K562 (cell line): ENCODE data around the gene ZNF862. TPM values are rescaled to one million over a fixed set of nuclear protein-coding genes. Genes with fewer than 3 reads are reported as not detected.

Source experiments
- ELF2 ChIP-seq: fragments of 250-450 bp; sonication (Bioruptor Pico); IDR thresholded peaks from 2 replicates; pipeline ENCODE4 v1.5.0; 2021; ENCODE audit warnings: mild to moderate bottlenecking
- HSF4 ChIP-seq: fragments of 250-450 bp; sonication (Bioruptor Pico); IDR thresholded peaks from 2 replicates; pipeline ENCODE4 v2.1.2; 2022; ENCODE audit warnings: mild to moderate bottlenecking, moderate library complexity, borderline replicate concordance
- KAT7 ChIP-seq: sonication (generic); formaldehyde crosslinking; IDR thresholded peaks from 2 replicates; pipeline ENCODE4 v1.8.0; 2022; ENCODE audit warnings: missing genetic modification reagents, mild to moderate bottlenecking, borderline replicate concordance
- MIER1 ChIP-seq: fragments of 450-650 bp; IDR thresholded peaks from 2 replicates; pipeline ENCODE4 v1.6.1; 2016; ENCODE audit warnings: antibody characterized with exemption, mild to moderate bottlenecking, low read depth
- NELFE ChIP-seq: IDR thresholded peaks from 2 replicates; pipeline ENCODE4 v1.6.1; 2011; ENCODE audit warnings: mild to moderate bottlenecking; ENCODE audit not compliant: insufficient read depth, insufficient read length
- PHF21A ChIP-seq: fragments of 450-650 bp; IDR thresholded peaks from 2 replicates; pipeline ENCODE4 v1.6.1; 2017; ENCODE audit warnings: low read depth, borderline replicate concordance
- POLR2A ChIP-seq: fragments of 450-650 bp; conservative IDR thresholded peaks from 2 replicates; pipeline ENCODE4 v1.6.1; 2016
- SREBF2 ChIP-seq: sonication (generic); formaldehyde crosslinking; IDR thresholded peaks from 2 replicates; pipeline ENCODE4 v1.4.0; 2020; ENCODE audit warnings: mild to moderate bottlenecking, missing genetic modification reagents
- TCF7 ChIP-seq: sonication (generic); IDR thresholded peaks from 2 replicates; pipeline ENCODE4 v1.6.1; 2016; ENCODE audit warnings: antibody characterized with exemption, borderline replicate concordance
- ZNF274 ChIP-seq: IDR thresholded peaks from 2 replicates; pipeline ENCODE4 v1.6.1; 2011; ENCODE audit warnings: low read depth, mild to moderate bottlenecking, low read length, moderate library complexity, borderline replicate concordance
- ZNF764 ChIP-seq: fragments of 250-450 bp; sonication (Bioruptor Pico); IDR thresholded peaks from 2 replicates; pipeline ENCODE4 v1.4.0; 2020; ENCODE audit warnings: low read depth, mild to moderate bottlenecking, moderate library complexity
- polyA plus RNA-seq, 8 experiments: library from polyadenylated mRNA; depleted of rRNA in 4 of 8; stranded (reverse) in 5 of 8; unstranded in 3 of 8; fragments of >200 nt; fragmentation: Nextera tagmentation in 2 of 8; fragmentation: Illumina TruSeq in 1 of 8; extraction: Ambion mirVana in 2 of 8; extraction: Trizol in 1 of 8; gene quantifications; 2 replicates each; pipeline versions ENCODE4 v1.2.1 to v1.2.3, GENCODE V29; 2011 to 2014; ENCODE audit warnings: inconsistent platforms in 1 of 8, missing spikeins in 1 of 8
- total RNA-seq, 7 experiments: library from RNA; depleted of rRNA in 6 of 7; stranded (reverse); fragments of >200 nt in 6 of 7; fragmentation: Illumina TruSeq in 2 of 7; extraction: Trizol in 2 of 7; gene quantifications; 2 replicates each; pipeline versions ENCODE4 v1.2.1 to v1.2.3, GENCODE V29; 2011 to 2021; ENCODE audit warnings: low replicate concordance in 1 of 7
- TF ChIP-seq, protein P1 (sequence below), 2 experiments: IDR thresholded peaks; 2 replicates each; pipeline ENCODE4 v1.6.1; 2011; ENCODE audit warnings: borderline replicate concordance in 1 of 2, control low read depth in 1 of 2, low read depth in 1 of 2, low read length in 1 of 2, mild to moderate bottlenecking in 1 of 2, mixed read lengths in 1 of 2, moderate library complexity in 1 of 2; ENCODE audit not compliant: insufficient read depth in 1 of 2, insufficient read length in 1 of 2, poor library complexity in 1 of 2, severe bottlenecking in 1 of 2; ENCODE audit errors: extremely low read depth in 1 of 2
- TF ChIP-seq, protein P2 (sequence below): IDR thresholded peaks from 3 replicates; pipeline ENCODE4 v1.6.1; 2011; ENCODE audit warnings: borderline replicate concordance, mild to moderate bottlenecking; ENCODE audit not compliant: insufficient read length, insufficient read depth
- TF ChIP-seq, protein P3 (sequence below), 3 experiments: IDR thresholded peaks in 2 of 3; conservative IDR thresholded peaks in 1 of 3; 2 replicates each; pipeline ENCODE4 v1.5.1; 2011 to 2012; ENCODE audit warnings: low read length in 3 of 3, mild to moderate bottlenecking in 3 of 3, control low read depth in 2 of 3, improper control_type of control experiment in 1 of 3, inconsistent platforms in 1 of 3, low read depth in 1 of 3, mixed read lengths in 1 of 3, moderate library complexity in 1 of 3; ENCODE audit not compliant: insufficient read depth in 2 of 3

ZNF862 gene
- total and polyA plus RNA-seq, 9 of the 15 experiments (the other 6 are each of a cell fraction or from before 2014, with no cell fraction given) = 1.1 to 3.9 (median 2.6) TPM

DNA sequence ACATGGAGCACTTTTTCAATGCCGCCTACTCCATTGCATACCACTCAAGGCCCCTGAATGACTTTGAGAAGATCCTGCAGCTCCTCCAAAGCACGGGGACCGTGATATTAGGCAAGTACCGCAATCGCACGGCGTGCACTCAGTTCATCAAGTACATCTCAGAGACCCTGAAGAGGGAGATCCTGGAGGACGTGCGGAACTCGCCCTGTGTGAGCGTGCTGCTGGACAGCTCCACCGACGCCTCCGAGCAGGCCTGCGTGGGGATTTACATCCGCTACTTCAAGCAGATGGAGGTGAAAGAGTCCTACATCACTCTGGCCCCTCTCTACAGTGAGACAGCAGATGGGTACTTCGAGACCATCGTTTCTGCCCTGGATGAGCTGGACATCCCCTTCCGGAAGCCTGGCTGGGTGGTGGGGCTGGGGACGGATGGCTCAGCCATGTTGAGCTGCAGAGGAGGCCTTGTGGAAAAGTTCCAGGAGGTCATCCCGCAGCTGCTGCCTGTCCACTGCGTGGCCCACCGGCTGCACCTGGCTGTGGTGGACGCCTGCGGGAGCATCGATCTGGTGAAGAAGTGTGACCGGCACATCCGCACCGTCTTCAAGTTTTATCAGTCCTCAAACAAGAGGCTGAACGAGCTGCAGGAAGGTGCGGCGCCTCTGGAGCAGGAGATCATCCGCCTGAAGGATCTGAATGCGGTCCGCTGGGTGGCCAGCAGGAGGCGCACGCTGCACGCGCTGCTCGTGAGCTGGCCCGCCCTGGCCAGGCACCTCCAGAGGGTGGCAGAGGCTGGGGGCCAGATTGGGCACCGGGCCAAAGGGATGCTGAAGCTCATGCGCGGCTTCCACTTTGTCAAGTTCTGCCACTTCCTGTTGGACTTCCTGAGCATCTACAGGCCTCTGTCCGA is 22.9 kb downstream of the ZNF862 start (continued):
- TF ChIP-seq, protein P1, sequence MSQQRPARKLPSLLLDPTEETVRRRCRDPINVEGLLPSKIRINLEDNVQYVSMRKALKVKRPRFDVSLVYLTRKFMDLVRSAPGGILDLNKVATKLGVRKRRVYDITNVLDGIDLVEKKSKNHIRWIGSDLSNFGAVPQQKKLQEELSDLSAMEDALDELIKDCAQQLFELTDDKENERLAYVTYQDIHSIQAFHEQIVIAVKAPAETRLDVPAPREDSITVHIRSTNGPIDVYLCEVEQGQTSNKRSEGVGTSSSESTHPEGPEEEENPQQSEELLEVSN (IDR thresholded peaks at IDR 0.05; ENCODE audit: borderline replicate concordance in 1 of 2, extremely low read depth in 1 of 2, insufficient read depth in 1 of 2, insufficient read length in 1 of 2, low read depth in 1 of 2, low read length in 1 of 2, poor library complexity in 1 of 2, severe bottlenecking in 1 of 2) = peak in 1 of 2 experiments; percentile 33
- TF ChIP-seq POLR2A (no peak), TCF7 (0 out of 2 replicates have a peak, but pooled peaks have one; percentile 27), NELFE (no peak), KAT7 (CRISPR knock-in tag) (no peak), HSF4 (CRISPR knock-in tag) (no peak), MIER1 (0 out of 2 replicates have a peak, but pooled peaks have one; percentile 56), ELF2 (CRISPR knock-in tag) (no peak), ZNF274 (no peak), SREBF2 (CRISPR knock-in tag) (no peak), ZNF764 (CRISPR knock-in tag) (0 out of 2 replicates have a peak, but pooled peaks have one; percentile 31), PHF21A (0 out of 2 replicates have a peak, but pooled peaks have one; percentile 39)
- TF ChIP-seq, protein P2, sequence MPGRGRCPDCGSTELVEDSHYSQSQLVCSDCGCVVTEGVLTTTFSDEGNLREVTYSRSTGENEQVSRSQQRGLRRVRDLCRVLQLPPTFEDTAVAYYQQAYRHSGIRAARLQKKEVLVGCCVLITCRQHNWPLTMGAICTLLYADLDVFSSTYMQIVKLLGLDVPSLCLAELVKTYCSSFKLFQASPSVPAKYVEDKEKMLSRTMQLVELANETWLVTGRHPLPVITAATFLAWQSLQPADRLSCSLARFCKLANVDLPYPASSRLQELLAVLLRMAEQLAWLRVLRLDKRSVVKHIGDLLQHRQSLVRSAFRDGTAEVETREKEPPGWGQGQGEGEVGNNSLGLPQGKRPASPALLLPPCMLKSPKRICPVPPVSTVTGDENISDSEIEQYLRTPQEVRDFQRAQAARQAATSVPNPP = no peak
- TF ChIP-seq, protein P3, sequence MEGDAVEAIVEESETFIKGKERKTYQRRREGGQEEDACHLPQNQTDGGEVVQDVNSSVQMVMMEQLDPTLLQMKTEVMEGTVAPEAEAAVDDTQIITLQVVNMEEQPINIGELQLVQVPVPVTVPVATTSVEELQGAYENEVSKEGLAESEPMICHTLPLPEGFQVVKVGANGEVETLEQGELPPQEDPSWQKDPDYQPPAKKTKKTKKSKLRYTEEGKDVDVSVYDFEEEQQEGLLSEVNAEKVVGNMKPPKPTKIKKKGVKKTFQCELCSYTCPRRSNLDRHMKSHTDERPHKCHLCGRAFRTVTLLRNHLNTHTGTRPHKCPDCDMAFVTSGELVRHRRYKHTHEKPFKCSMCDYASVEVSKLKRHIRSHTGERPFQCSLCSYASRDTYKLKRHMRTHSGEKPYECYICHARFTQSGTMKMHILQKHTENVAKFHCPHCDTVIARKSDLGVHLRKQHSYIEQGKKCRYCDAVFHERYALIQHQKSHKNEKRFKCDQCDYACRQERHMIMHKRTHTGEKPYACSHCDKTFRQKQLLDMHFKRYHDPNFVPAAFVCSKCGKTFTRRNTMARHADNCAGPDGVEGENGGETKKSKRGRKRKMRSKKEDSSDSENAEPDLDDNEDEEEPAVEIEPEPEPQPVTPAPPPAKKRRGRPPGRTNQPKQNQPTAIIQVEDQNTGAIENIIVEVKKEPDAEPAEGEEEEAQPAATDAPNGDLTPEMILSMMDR (IDR thresholded peaks at IDR 0.05 in 2 of 3, conservative IDR thresholded peaks at IDR 0.05 in 1 of 3; ENCODE audit: insufficient read depth in 2 of 3, low read depth in 1 of 3, low read length in 3 of 3) = peak; percentile 96 to 98 (median 97)
